KMS-11 (cell line): Measurements from ENCODE around the gene SPEG.

ENCODE experiments used
- H2AFZ ChIP-seq: fragments of 200-600 bp; sonication (generic); 2 replicates; pipeline ENCODE4 v1.6.1; 2016; ENCODE audit warnings: antibody characterized with exemption, mixed run types, low read depth
- H3K27ac ChIP-seq: fragments of 200-600 bp; sonication (generic); 2 replicates; pipeline ENCODE4 v1.6.1; 2016; ENCODE audit warnings: mild to moderate bottlenecking, mixed run types
- H3K27me3 ChIP-seq: fragments of 200-600 bp; sonication (generic); 2 replicates; pipeline ENCODE4 v1.6.1; 2017; ENCODE audit warnings: mild to moderate bottlenecking, low read depth, mixed run types, moderate library complexity; ENCODE audit not compliant: insufficient read depth
- H3K36me3 ChIP-seq: fragments of 200-600 bp; sonication (generic); 2 replicates; pipeline ENCODE4 v1.6.1; 2017; ENCODE audit warnings: mild to moderate bottlenecking, mixed run types; ENCODE audit not compliant: insufficient read depth
- H3K4me1 ChIP-seq: fragments of 200-600 bp; sonication (generic); 2 replicates; pipeline ENCODE4 v1.6.1; 2016; ENCODE audit warnings: mild to moderate bottlenecking, low read depth, mixed run types; ENCODE audit not compliant: poor library complexity, severe bottlenecking
- H3K4me2 ChIP-seq: fragments of 200-600 bp; sonication (generic); 2 replicates; pipeline ENCODE4 v1.7.0; 2016; ENCODE audit warnings: mild to moderate bottlenecking, mixed run types
- H3K4me3 ChIP-seq: fragments of 200-600 bp; sonication (generic); IDR thresholded peaks from 2 replicates; pipeline ENCODE4 v1.6.1; 2017; ENCODE audit warnings: low read depth, low read length, mixed read lengths; ENCODE audit not compliant: insufficient read depth
- H3K79me2 ChIP-seq: fragments of 200-600 bp; sonication (generic); 2 replicates; pipeline ENCODE4 v1.6.1; 2016; ENCODE audit warnings: low read depth, mixed run types; ENCODE audit not compliant: insufficient read depth
- H3K9ac ChIP-seq: fragments of 200-600 bp; sonication (generic); 2 replicates; pipeline ENCODE4 v1.6.1; 2016; ENCODE audit warnings: mild to moderate bottlenecking, mixed run types
- H4K20me1 ChIP-seq: fragments of 200-600 bp; sonication (generic); 2 replicates; pipeline ENCODE4 v1.6.1; 2016; ENCODE audit warnings: mild to moderate bottlenecking, mixed run types; ENCODE audit not compliant: insufficient read depth
- TF ChIP-seq, protein P1 (sequence below): fragments of 200-600 bp; sonication (generic); conservative IDR thresholded peaks from 2 replicates; pipeline ENCODE4 v1.6.1; 2017; ENCODE audit warnings: low read depth, mild to moderate bottlenecking, antibody characterized with exemption, low read length, moderate library complexity, mixed read lengths

Gene SPEG

DNA sequence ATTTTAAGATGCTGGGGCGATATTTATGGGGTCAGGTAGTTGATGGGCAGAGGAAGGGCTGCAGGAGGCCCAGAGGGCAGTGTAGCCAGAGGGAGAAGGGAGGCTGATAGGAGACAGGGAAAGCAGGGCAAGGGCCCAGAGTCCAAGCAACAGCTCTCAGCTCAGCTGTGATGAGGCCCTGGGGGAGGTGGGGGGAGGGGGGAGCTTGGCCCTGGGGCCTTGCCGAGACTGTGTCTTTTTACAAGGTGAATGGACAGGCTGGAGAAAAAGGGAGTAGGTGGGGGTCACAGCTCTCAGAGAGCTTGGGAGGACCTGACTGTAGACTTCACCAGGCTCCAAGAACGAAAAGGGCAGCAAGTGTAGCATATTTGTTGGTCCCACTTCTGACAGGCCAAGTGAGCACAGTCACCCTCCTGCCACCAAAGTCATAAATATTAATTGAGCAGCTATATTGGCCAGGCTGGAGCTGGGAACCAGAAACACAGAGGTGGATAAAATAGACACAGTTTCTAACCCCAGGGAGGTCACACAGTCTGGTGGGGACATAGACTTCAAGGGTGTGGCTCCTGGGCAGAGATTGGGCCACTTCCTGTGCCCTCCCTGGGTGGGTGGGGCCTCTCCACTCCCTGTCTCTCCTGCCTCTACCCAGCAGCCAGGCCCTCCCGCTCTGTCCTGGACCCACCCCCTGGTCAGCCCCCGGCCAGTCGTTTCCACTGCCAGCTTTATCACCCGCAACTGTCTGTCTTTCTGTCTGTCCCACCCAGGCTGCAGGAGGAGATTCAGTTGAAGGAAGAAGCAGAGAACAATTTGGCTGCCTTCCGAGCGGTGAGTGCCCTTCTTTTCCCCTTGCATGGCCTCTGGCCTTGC, 15.1 kb upstream of the SPEG start:
- H3K9ac ChIP-seq: no peak overlapping the region
- no peaks in the 10 kb centered on the region for H3K79me2 ChIP-seq
- no peaks in the 10 kb centered on the region for H3K36me3 ChIP-seq
- no peak overlapping the region for H3K27ac ChIP-seq
- H3K4me2 ChIP-seq: no peak overlapping the region
- H3K4me1 ChIP-seq: no peaks in the 10 kb centered on the region
- no peaks in the 10 kb centered on the region for H4K20me1 ChIP-seq
- no peak overlapping the region for H2AFZ ChIP-seq
- H3K27me3 ChIP-seq: no peaks in the 10 kb centered on the region
- no peak overlapping the region for H3K4me3 ChIP-seq
- TF ChIP-seq, protein P1, sequence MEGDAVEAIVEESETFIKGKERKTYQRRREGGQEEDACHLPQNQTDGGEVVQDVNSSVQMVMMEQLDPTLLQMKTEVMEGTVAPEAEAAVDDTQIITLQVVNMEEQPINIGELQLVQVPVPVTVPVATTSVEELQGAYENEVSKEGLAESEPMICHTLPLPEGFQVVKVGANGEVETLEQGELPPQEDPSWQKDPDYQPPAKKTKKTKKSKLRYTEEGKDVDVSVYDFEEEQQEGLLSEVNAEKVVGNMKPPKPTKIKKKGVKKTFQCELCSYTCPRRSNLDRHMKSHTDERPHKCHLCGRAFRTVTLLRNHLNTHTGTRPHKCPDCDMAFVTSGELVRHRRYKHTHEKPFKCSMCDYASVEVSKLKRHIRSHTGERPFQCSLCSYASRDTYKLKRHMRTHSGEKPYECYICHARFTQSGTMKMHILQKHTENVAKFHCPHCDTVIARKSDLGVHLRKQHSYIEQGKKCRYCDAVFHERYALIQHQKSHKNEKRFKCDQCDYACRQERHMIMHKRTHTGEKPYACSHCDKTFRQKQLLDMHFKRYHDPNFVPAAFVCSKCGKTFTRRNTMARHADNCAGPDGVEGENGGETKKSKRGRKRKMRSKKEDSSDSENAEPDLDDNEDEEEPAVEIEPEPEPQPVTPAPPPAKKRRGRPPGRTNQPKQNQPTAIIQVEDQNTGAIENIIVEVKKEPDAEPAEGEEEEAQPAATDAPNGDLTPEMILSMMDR: no peak

DNA sequence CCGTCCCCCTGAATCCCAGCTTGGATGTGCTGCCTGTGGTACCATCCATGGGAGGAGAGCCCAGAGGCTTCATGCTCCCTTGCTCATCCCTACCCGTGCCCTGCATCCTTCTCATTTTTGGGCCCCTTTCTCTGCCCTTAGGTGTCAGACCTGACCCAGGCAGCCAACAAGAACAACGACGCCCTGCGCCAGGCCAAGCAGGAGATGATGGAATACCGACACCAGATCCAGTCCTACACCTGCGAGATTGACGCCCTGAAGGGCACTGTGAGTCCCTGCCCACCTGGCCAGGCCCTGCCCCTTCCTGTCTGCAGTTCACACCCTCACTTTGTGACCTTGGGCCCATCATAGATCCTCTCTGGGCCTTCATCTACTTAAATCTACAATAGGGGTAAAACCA, 14.0 kb upstream of the SPEG start:
- H3K27me3 ChIP-seq: no peaks in the 10 kb centered on the region; the same call in 1 of the 2 replicates
- H3K4me3 ChIP-seq: no peak overlapping the region
- no peak overlapping the region for H3K27ac ChIP-seq
- no peak overlapping the region for H3K9ac ChIP-seq
- H3K4me2 ChIP-seq: no peak overlapping the region
- H3K4me1 ChIP-seq: no peaks in the 10 kb centered on the region
- no peaks in the 10 kb centered on the region for H3K36me3 ChIP-seq
- no peaks in the 10 kb centered on the region for H3K79me2 ChIP-seq
- no peaks in the 10 kb centered on the region for H4K20me1 ChIP-seq
- TF ChIP-seq, protein P1: no peak
- H2AFZ ChIP-seq: no peak overlapping the region

DNA sequence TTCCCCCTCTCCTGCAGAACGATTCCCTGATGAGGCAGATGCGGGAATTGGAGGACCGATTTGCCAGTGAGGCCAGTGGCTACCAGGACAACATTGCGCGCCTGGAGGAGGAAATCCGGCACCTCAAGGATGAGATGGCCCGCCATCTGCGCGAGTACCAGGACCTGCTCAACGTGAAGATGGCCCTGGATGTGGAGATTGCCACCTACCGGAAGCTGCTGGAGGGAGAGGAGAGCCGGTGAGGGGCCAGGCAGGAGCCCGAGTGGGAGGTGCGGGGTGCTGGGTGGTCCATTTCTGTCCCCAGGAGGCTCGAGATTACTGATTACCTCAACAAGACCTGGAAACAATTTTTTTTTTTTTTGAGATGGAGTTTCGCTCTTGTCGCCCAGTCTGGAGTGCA, 13.3 kb upstream of the SPEG start:
- no peak overlapping the region for H3K9ac ChIP-seq
- TF ChIP-seq, protein P1: no peak

DNA sequence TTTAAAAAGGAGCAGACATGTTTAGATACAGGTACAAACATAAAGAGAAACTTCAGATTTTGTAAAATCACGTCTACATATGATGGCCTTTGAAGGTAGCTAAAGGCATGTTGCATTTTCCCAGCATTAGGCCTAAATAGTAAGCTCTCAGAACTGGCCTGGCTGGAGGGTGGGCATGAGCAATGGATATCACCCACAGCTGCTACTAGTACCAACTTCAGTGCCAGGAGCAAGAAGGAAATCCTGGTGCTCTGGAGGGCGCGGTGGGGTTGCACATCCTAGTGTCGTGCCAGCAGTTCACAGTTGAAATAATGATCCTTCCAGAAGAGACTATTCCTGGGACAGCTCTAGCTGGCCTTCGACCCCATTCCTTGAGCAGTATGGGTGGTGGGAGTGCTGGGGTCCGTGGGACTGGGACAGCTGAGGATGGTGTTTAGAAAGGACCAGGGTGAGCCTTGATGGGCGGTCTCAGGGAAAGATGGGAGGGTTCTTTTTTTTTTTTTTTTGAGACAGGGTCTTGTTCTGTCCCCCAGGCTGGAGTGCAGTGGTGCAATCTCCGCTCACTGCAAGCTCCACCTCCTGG, 11.6 kb upstream of the SPEG start:
- Histone ChIP-seq H3K79me2 (no peaks in the 10 kb centered on the region), H4K20me1 (no peaks in the 10 kb centered on the region), H3K36me3 (no peaks in the 10 kb centered on the region), H3K4me3 (no peak overlapping the region), H3K4me1 (no peaks in the 10 kb centered on the region), H3K4me2 (no peak overlapping the region), H3K9ac (no peak overlapping the region), H3K27ac (no peak overlapping the region), H3K27me3 (no peaks in the 10 kb centered on the region; the same call in 1 of the 2 replicates), H2AFZ (no peak overlapping the region)
- TF ChIP-seq, protein P1: no peak

More for the DNA sequence above, 13.3 kb upstream of the SPEG start:
- no peaks in the 10 kb centered on the region; the same call in 1 of the 2 replicates for H3K27me3 ChIP-seq
- H3K4me1 ChIP-seq: no peaks in the 10 kb centered on the region
- no peak overlapping the region for H2AFZ ChIP-seq
- H3K4me2 ChIP-seq: no peak overlapping the region
- no peak overlapping the region for H3K4me3 ChIP-seq
- no peaks in the 10 kb centered on the region for H3K36me3 ChIP-seq
- no peaks in the 10 kb centered on the region for H4K20me1 ChIP-seq
- H3K79me2 ChIP-seq: no peaks in the 10 kb centered on the region
- no peak overlapping the region for H3K27ac ChIP-seq
